Trophoblast cell (in vitro differentiated cells and primary cell): ENCODE results near the gene CEP131.

Experiments used
- DNase-seq, 2 donors: peaks; one replicate each; pipeline ENCODE4 v3.0.0-alpha.2; 2016
- H2AFZ ChIP-seq: 2 replicates; pipeline ENCODE4 v1.6.1; 2013; ENCODE audit warnings: low read length, moderate library complexity, mild to moderate bottlenecking; ENCODE audit not compliant: insufficient read depth, poor library complexity
- H2AK5ac ChIP-seq: 2 replicates; pipeline ENCODE4 v1.6.1; 2013; ENCODE audit warnings: mild to moderate bottlenecking, low read length
- H2BK120ac ChIP-seq: 2 replicates; pipeline ENCODE4 v1.6.1; 2013; ENCODE audit warnings: low read length, mild to moderate bottlenecking, moderate library complexity; ENCODE audit not compliant: insufficient read depth, poor library complexity
- H2BK12ac ChIP-seq: 2 replicates; pipeline ENCODE4 v1.6.1; 2013; ENCODE audit warnings: mild to moderate bottlenecking, low read length, moderate library complexity
- H2BK5ac ChIP-seq: 2 replicates; pipeline ENCODE4 v1.6.1; 2013; ENCODE audit warnings: low read length, low read depth, moderate library complexity, mild to moderate bottlenecking; ENCODE audit not compliant: poor library complexity
- H3K14ac ChIP-seq: 2 replicates; pipeline ENCODE4 v1.6.1; 2013; ENCODE audit warnings: mild to moderate bottlenecking, low read length
- H3K18ac ChIP-seq: 2 replicates; pipeline ENCODE4 v1.6.1; 2013; ENCODE audit warnings: mild to moderate bottlenecking, low read length
- H3K23ac ChIP-seq: 2 replicates; pipeline ENCODE4 v1.6.1; 2013; ENCODE audit warnings: low read length
- H3K27ac ChIP-seq: 2 replicates; pipeline ENCODE4 v1.5.1; 2013; ENCODE audit warnings: low read depth, mild to moderate bottlenecking, inconsistent platforms, low read length, moderate library complexity
- H3K27me3 ChIP-seq: 2 replicates; pipeline ENCODE4 v1.6.1; 2013; ENCODE audit warnings: inconsistent platforms, mild to moderate bottlenecking, low read length, moderate library complexity; ENCODE audit not compliant: insufficient read depth
- H3K36me3 ChIP-seq, 2 experiments: 1 replicate in 1 of 2; 2 replicates in 1 of 2; pipeline ENCODE4 v1.6.1; 2013; ENCODE audit warnings: low read length in 2 of 2, mild to moderate bottlenecking in 2 of 2, moderate library complexity in 1 of 2; ENCODE audit not compliant: insufficient read depth in 2 of 2, control insufficient read depth in 1 of 2
- H3K4ac ChIP-seq: 2 replicates; pipeline ENCODE4 v1.6.1; 2013; ENCODE audit warnings: low read depth, mild to moderate bottlenecking, low read length, moderate library complexity
- H3K4me1 ChIP-seq, 2 experiments: 1 replicate in 1 of 2; 2 replicates in 1 of 2; pipeline ENCODE4 v1.6.1; 2013; ENCODE audit warnings: low read length in 2 of 2, mild to moderate bottlenecking in 2 of 2, moderate library complexity in 1 of 2; ENCODE audit not compliant: insufficient read depth in 2 of 2, control insufficient read depth in 1 of 2
- H3K4me2 ChIP-seq: 2 replicates; pipeline ENCODE4 v1.6.1; 2013; ENCODE audit warnings: inconsistent platforms, mild to moderate bottlenecking, low read length, moderate library complexity
- H3K4me3 ChIP-seq: 2 replicates; pipeline ENCODE4 v1.5.1; 2013; ENCODE audit warnings: mild to moderate bottlenecking, low read depth, low read length, inconsistent platforms
- H3K79me1 ChIP-seq: one replicate; pipeline ENCODE4 v1.6.1; 2013; ENCODE audit warnings: low read length
- H3K79me2 ChIP-seq: 2 replicates; pipeline ENCODE4 v1.6.1; 2013; ENCODE audit warnings: low read length, mild to moderate bottlenecking; ENCODE audit not compliant: control insufficient read depth, insufficient read depth, poor library complexity
- H3K9ac ChIP-seq: 2 replicates; pipeline ENCODE4 v1.6.1; 2013; ENCODE audit warnings: mild to moderate bottlenecking, low read length
- H3K9me3 ChIP-seq: 2 replicates; pipeline ENCODE4 v1.6.1; 2013; ENCODE audit warnings: low read depth, mild to moderate bottlenecking, control low read depth, inconsistent platforms, low read length; ENCODE audit not compliant: insufficient read depth
- H4K12ac ChIP-seq: 2 replicates; pipeline ENCODE4 v1.6.1; 2013; ENCODE audit warnings: low read depth, mild to moderate bottlenecking, low read length, moderate library complexity
- H4K8ac ChIP-seq: 2 replicates; pipeline ENCODE4 v1.6.1; 2013; ENCODE audit warnings: low read depth, mild to moderate bottlenecking, low read length, moderate library complexity
- H4K91ac ChIP-seq: one replicate; pipeline ENCODE4 v1.6.1; 2013; ENCODE audit warnings: low read depth, mild to moderate bottlenecking, low read length, moderate library complexity
- WGBS: extraction: QIAGEN DNeasy Blood & Tissue Kit; methylation state at CpG from one replicate; pipeline ENCODE4 v1.1.7; 2013; ENCODE audit warnings: missing lambda C conversion rate; ENCODE audit not compliant: insufficient read length, insufficient coverage; ENCODE audit errors: extremely low coverage; 5-methylcytosine and 5-hydroxymethylcytosine counted together

Gene CEP131

DNA sequence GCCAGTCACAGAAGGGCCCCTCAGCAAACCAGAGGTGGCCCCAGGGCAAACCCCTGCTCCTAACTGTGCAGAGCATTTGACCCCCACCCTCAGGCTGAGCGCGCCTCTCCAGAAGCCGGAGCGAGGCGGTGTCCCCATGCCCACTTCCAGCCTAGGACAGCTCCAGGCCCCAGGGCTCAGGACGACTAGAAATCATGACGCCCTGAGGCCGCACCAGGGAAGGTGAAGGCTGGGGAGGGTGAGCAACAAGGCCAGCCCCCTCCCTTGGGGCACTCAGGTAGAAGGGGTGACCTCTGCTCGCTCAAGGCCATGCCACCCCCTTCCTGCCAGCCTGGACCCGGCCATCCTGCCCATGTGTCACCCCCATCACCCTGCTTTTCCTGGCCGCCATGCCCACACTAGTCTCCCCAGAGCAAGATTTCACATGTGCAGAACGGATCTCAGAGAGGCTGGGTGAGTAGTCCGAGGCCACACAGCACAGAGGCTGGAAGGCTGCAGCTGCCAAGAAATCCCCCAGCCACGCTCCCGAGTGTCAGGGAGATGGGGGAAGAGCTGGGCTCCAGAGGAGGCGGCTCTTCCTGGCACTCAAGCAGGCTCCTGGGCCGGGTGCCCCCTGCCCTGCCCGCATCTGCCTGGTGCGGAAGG, 59.6 kb downstream of the CEP131 start:
- no peak overlapping the region for H3K4me2 ChIP-seq
- no peak overlapping the region for H2AK5ac ChIP-seq

GRCh38 chr17:81162491-81162890, 60.3 kb downstream of the CEP131 start:
- no peak overlapping the region for H2BK120ac ChIP-seq
- H3K79me2 ChIP-seq, result no peaks in the 10 kb centered on the region
- no peak overlapping the region for H3K27ac ChIP-seq
- H3K79me1 ChIP-seq, result no peaks in the 10 kb centered on the region
- H3K36me3 ChIP-seq, result no peaks in the 10 kb centered on the region
- H3K9me3 ChIP-seq, result no peaks in the 10 kb centered on the region
- no peaks in the 10 kb centered on the region for H3K4me1 ChIP-seq
- no peak overlapping the region for H3K4ac ChIP-seq
- no peak overlapping the region for H2AFZ ChIP-seq
- no peak overlapping the region for H2BK12ac ChIP-seq
- no CpG with 5 or more reads among the region's 11 CpGs for WGBS
- H3K18ac ChIP-seq, result no peak overlapping the region
- no peak overlapping the region for H3K4me2 ChIP-seq
- H3K9ac ChIP-seq, result no peak overlapping the region
- no peak overlapping the region for H3K14ac ChIP-seq
- no peak overlapping the region for H4K8ac ChIP-seq
- no peak overlapping the region for H3K4me3 ChIP-seq
- H3K23ac ChIP-seq, result no peak overlapping the region
- H4K91ac ChIP-seq, result no peak overlapping the region
- peaks cover 17% of the 10 kb centered on the region for H3K27me3 ChIP-seq
- DNase-seq, result no peak
- H4K12ac ChIP-seq, result no peak overlapping the region
- no peak overlapping the region for H2AK5ac ChIP-seq
- no peak overlapping the region for H2BK5ac ChIP-seq

More for the DNA sequence above, 59.6 kb downstream of the CEP131 start:
- Histone ChIP-seq H2AFZ (no peak overlapping the region), H4K12ac (no peak overlapping the region), H3K36me3 (no peaks in the 10 kb centered on the region), H3K9ac (no peak overlapping the region), H2BK12ac (no peak overlapping the region), H3K18ac (no peak overlapping the region), H3K4me1 (no peaks in the 10 kb centered on the region), H3K79me1 (no peaks in the 10 kb centered on the region), H2BK5ac (no peak overlapping the region), H3K9me3 (no peaks in the 10 kb centered on the region), H4K8ac (no peak overlapping the region), H3K4me3 (no peak overlapping the region), H3K27me3 (peaks cover 17% of the 10 kb centered on the region), H3K14ac (no peak overlapping the region), H3K27ac (no peak overlapping the region), H3K23ac (no peak overlapping the region), H2BK120ac (no peak overlapping the region), H3K79me2 (no peaks in the 10 kb centered on the region), H3K4ac (no peak overlapping the region), H4K91ac (no peak overlapping the region)
- DNase-seq, result no peak
- WGBS, result no CpG with 5 or more reads among the region's 19 CpGs

DNA sequence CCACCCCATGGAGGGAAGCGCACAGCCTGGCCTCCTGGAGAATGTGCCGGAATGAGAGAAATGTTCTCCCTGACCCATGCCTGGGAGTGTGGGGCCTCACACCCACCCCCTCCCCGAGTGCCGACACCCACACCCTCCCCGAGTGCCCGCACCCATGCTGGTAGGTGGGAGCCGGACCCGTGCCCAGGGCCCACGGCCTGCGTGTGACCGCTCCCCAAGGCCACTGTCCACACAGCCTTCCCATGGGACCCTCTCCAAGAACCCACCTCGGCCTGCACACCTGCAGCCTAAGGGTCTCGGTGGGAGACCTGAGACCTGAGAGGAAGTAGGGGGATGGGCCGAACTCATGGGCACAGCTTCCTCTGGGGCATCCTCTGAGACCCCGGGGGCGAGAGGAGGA, 60.8 kb downstream of the CEP131 start:
- Histone ChIP-seq H2BK12ac (no peak overlapping the region), H3K4me1 (no peaks in the 10 kb centered on the region), H3K36me3 (no peaks in the 10 kb centered on the region), H4K8ac (no peak overlapping the region), H3K4ac (no peak overlapping the region), H4K12ac (no peak overlapping the region), H3K4me2 (no peak overlapping the region), H3K23ac (no peak overlapping the region), H3K9me3 (no peaks in the 10 kb centered on the region), H2BK120ac (no peak overlapping the region), H3K9ac (no peak overlapping the region), H3K27me3 (peaks cover 16% of the 10 kb centered on the region), H3K79me2 (no peaks in the 10 kb centered on the region), H2AK5ac (no peak overlapping the region), H3K4me3 (no peak overlapping the region), H3K79me1 (no peaks in the 10 kb centered on the region), H3K27ac (no peak overlapping the region), H3K14ac (no peak overlapping the region), H2AFZ (no peak overlapping the region), H2BK5ac (no peak overlapping the region), H4K91ac (no peak overlapping the region), H3K18ac (no peak overlapping the region)
- no peak for DNase-seq
- WGBS, result no CpG with 5 or more reads among the region's 16 CpGs

DNA sequence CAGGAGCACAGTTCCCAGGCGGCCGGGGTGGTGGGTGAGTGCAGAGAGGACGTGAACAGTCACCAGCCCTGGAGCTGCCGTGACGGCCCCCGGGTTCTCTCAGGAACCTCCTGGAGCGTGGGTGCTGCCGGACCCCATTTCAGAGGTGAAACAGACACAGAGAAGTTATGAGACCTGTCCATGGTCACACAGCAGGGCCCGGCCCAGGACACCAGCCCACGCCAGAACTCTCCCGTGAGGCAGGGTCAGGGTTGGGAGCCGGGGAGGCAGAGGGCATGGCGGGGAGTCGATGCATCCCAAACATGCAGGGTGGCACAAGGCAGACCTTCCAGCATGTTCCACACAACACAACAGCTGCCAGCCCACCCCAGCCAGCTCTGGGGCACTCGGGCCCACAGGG, 61.2 kb downstream of the CEP131 start:
- WGBS, result no CpG with 5 or more reads among the region's 15 CpGs
- Histone ChIP-seq H3K27ac (no peak overlapping the region), H3K4me1 (no peaks in the 10 kb centered on the region), H4K8ac (no peak overlapping the region), H3K9ac (no peak overlapping the region), H4K12ac (no peak overlapping the region), H3K18ac (no peak overlapping the region), H3K36me3 (no peaks in the 10 kb centered on the region), H2AK5ac (no peak overlapping the region), H2BK5ac (no peak overlapping the region), H4K91ac (no peak overlapping the region), H3K4me2 (no peak overlapping the region), H2BK12ac (no peak overlapping the region), H3K14ac (no peak overlapping the region), H3K23ac (no peak overlapping the region), H3K9me3 (no peaks in the 10 kb centered on the region), H3K4ac (no peak overlapping the region), H3K79me2 (no peaks in the 10 kb centered on the region), H3K79me1 (no peaks in the 10 kb centered on the region), H3K4me3 (no peak overlapping the region), H2BK120ac (no peak overlapping the region), H3K27me3 (peaks cover 13% of the 10 kb centered on the region), H2AFZ (no peak overlapping the region)
- no peak for DNase-seq
